WTC11 (cell line): ENCODE results near the gene DNPEP. TPM values are rescaled to one million over a fixed set of nuclear protein-coding genes. Genes with fewer than 3 reads are reported as not detected.

Experiments used
- ATAC-seq: fragments of 200-7000 bp; cut with Tn5 transposase; 2 replicates; pipeline ENCODE4 v1.10.0; 2021; ENCODE audit warnings: mild to moderate bottlenecking, moderate library complexity
- CTCF ChIA-PET: fragments of 300-600 bp; sonication (Branson Sonifier 250); formaldehyde crosslinking; loops from one replicate; lab custom pipeline; 2021; ENCODE audit warnings: antibody characterized with exemption; lab: Charles Lee
- POLR2A ChIA-PET: fragments of 350-600 bp; sonication (Branson Sonifier 250); formaldehyde crosslinking; loops from one replicate; lab custom pipeline; 2021; ENCODE audit warnings: antibody characterized with exemption; lab: Charles Lee
- DNase-seq: peaks from one replicate; pipeline ENCODE4 v3.0.0; 2021; ENCODE audit warnings: low spot score
- H3K27ac Mint-ChIP-seq: 2 replicates; pipeline ENCODE4 v1.8.0; 2021; ENCODE audit warnings: mixed read lengths
- H3K27me3 Mint-ChIP-seq: 2 replicates; pipeline ENCODE4 v1.8.0; 2021; ENCODE audit warnings: low read depth, mild to moderate bottlenecking, moderate library complexity, mixed read lengths
- H3K36me3 Mint-ChIP-seq: 2 replicates; pipeline ENCODE4 v1.8.0; 2021; ENCODE audit warnings: mixed read lengths
- H3K4me1 Mint-ChIP-seq: 2 replicates; pipeline ENCODE4 v1.8.0; 2022; ENCODE audit warnings: mixed read lengths
- H3K4me3 Mint-ChIP-seq: 2 replicates; pipeline ENCODE4 v1.8.0; 2021; ENCODE audit warnings: mild to moderate bottlenecking, moderate library complexity, mixed read lengths
- H3K9me3 Mint-ChIP-seq: 2 replicates; pipeline ENCODE4 v1.8.0; 2021; ENCODE audit warnings: mixed read lengths
- CREM ChIP-seq: sonication (generic); formaldehyde crosslinking; IDR thresholded peaks from 2 replicates; pipeline ENCODE4 v1.8.1; 2022; ENCODE audit warnings: mild to moderate bottlenecking, missing genetic modification reagents, moderate library complexity
- CTCF ChIP-seq: fragments of 200-600 bp; IDR thresholded peaks from 2 replicates; pipeline ENCODE4 v1.8.0; 2022; ENCODE audit warnings: antibody characterized with exemption
- GTF2I ChIP-seq: fragments of 250-450 bp; sonication (Bioruptor Pico); conservative IDR thresholded peaks from 2 replicates; pipeline ENCODE4 v1.4.0; 2021; ENCODE audit warnings: mild to moderate bottlenecking
- JAZF1 ChIP-seq: fragments of 250-450 bp; sonication (Bioruptor Pico); IDR thresholded peaks from 2 replicates; pipeline ENCODE4 v1.9.0; 2021; ENCODE audit warnings: moderate library complexity, mild to moderate bottlenecking, inconsistent platforms
- MXD4 ChIP-seq: fragments of 250-450 bp; sonication (Bioruptor Pico); IDR thresholded peaks from 2 replicates; pipeline ENCODE4 v1.8.0; 2021; ENCODE audit warnings: mild to moderate bottlenecking, moderate library complexity, borderline replicate concordance
- NR2C2 ChIP-seq: sonication (generic); formaldehyde crosslinking; IDR thresholded peaks from 2 replicates; pipeline ENCODE4 v1.8.0; 2022; ENCODE audit warnings: mild to moderate bottlenecking, missing genetic modification reagents
- NR3C1 ChIP-seq: sonication (generic); formaldehyde crosslinking; conservative IDR thresholded peaks from 2 replicates; pipeline ENCODE4 v1.8.1; 2023; ENCODE audit warnings: low read depth, mild to moderate bottlenecking, missing genetic modification reagents
- RORB ChIP-seq: fragments of 250-450 bp; sonication (Bioruptor Pico); IDR thresholded peaks from 2 replicates; pipeline ENCODE4 v1.9.0; 2021; ENCODE audit warnings: mild to moderate bottlenecking
- TCF7 ChIP-seq: sonication (generic); formaldehyde crosslinking; IDR thresholded peaks from 2 replicates; pipeline ENCODE4 v1.8.0; 2022; ENCODE audit warnings: mild to moderate bottlenecking, low read depth, missing genetic modification reagents, moderate library complexity
- ZBTB21 ChIP-seq: sonication (generic); formaldehyde crosslinking; IDR thresholded peaks from 2 replicates; pipeline ENCODE4 v1.8.1; 2023; ENCODE audit warnings: mild to moderate bottlenecking, missing genetic modification reagents, borderline replicate concordance
- ZNF512 ChIP-seq: sonication (generic); formaldehyde crosslinking; IDR thresholded peaks from 2 replicates; pipeline ENCODE4 v1.8.1; 2022; ENCODE audit warnings: missing genetic modification reagents, borderline replicate concordance
- total RNA-seq: library from RNA; stranded (reverse); gene quantifications from 3 replicates; pipeline ENCODE4 v1.2.3, GENCODE V29; 2021
- TF ChIP-seq, protein P1 (sequence below): sonication (generic); formaldehyde crosslinking; IDR thresholded peaks from 2 replicates; pipeline ENCODE4 v1.8.0; 2023; ENCODE audit warnings: missing genetic modification reagents, mild to moderate bottlenecking, borderline replicate concordance
- TF ChIP-seq, protein P2 (sequence below): fragments of 250-450 bp; sonication (Bioruptor Pico); IDR thresholded peaks from 2 replicates; pipeline ENCODE4 v2.1.2; 2022; ENCODE audit warnings: mild to moderate bottlenecking, moderate library complexity
- TF ChIP-seq, protein P3 (sequence below): sonication (generic); formaldehyde crosslinking; IDR thresholded peaks from 2 replicates; pipeline ENCODE4 v1.8.1; 2023; ENCODE audit warnings: mild to moderate bottlenecking, missing genetic modification reagents, moderate library complexity
- TF ChIP-seq, protein P4 (sequence below): fragments of 250-450 bp; sonication (Bioruptor Pico); conservative IDR thresholded peaks from 2 replicates; pipeline ENCODE4 v1.9.0; 2021; ENCODE audit warnings: mild to moderate bottlenecking
- TF ChIP-seq, protein P5 (sequence below): sonication (generic); formaldehyde crosslinking; IDR thresholded peaks from 2 replicates; pipeline ENCODE4 v1.8.1; 2023; ENCODE audit warnings: mild to moderate bottlenecking, missing genetic modification reagents
- TF ChIP-seq, protein P6 (sequence below): fragments of 250-450 bp; sonication (Bioruptor Pico); IDR thresholded peaks from 2 replicates; pipeline ENCODE4 v1.9.0; 2021; ENCODE audit warnings: mild to moderate bottlenecking

The DNPEP gene
- total RNA-seq, 1 experiment from 2014 or later = 67.6 TPM

DNA sequence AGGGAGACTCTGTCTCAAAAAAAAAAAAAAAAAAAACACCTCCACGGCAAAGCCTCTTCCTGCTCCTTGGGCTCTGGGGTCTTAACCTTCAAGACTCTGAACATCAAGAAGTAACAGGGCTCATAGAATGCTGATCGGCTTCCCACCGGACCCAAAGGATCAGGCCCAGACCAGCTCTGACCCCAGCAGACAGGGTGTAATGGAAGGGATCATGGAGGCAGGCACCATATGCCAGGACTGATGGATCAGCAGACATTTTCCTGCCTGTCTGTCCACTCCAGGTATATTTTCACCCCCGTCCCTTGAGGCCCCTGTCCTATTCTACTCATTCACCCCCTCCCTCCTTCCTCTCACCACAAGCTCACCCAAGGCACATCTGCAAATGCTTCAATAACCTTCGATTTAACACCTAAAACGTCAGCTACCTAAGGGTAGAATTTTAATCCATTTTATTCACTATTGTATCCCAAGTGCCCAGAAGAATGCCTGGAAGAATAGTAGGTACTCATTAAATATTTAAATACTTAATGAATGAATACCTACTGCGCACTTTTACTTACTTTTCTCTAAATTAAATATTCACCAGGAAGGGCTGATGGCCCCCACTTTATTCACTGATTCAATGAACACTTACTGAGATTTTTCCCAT lies 42.4 kb upstream of the DNPEP start (continued):
- TF ChIP-seq, protein P1, sequence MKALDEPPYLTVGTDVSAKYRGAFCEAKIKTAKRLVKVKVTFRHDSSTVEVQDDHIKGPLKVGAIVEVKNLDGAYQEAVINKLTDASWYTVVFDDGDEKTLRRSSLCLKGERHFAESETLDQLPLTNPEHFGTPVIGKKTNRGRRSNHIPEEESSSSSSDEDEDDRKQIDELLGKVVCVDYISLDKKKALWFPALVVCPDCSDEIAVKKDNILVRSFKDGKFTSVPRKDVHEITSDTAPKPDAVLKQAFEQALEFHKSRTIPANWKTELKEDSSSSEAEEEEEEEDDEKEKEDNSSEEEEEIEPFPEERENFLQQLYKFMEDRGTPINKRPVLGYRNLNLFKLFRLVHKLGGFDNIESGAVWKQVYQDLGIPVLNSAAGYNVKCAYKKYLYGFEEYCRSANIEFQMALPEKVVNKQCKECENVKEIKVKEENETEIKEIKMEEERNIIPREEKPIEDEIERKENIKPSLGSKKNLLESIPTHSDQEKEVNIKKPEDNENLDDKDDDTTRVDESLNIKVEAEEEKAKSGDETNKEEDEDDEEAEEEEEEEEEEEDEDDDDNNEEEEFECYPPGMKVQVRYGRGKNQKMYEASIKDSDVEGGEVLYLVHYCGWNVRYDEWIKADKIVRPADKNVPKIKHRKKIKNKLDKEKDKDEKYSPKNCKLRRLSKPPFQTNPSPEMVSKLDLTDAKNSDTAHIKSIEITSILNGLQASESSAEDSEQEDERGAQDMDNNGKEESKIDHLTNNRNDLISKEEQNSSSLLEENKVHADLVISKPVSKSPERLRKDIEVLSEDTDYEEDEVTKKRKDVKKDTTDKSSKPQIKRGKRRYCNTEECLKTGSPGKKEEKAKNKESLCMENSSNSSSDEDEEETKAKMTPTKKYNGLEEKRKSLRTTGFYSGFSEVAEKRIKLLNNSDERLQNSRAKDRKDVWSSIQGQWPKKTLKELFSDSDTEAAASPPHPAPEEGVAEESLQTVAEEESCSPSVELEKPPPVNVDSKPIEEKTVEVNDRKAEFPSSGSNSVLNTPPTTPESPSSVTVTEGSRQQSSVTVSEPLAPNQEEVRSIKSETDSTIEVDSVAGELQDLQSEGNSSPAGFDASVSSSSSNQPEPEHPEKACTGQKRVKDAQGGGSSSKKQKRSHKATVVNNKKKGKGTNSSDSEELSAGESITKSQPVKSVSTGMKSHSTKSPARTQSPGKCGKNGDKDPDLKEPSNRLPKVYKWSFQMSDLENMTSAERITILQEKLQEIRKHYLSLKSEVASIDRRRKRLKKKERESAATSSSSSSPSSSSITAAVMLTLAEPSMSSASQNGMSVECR = no peak
- no peak for TF ChIP-seq GTF2I (CRISPR knock-in tag)

GRCh38 chr2:219428469-219428868 lies 40.8 kb upstream of the DNPEP start:
- Mint-ChIP-seq H3K4me1 (no peaks in the 10 kb centered on the region; the same call in 1 of the 2 replicates), H3K4me3 (no peak overlapping the region), H3K9me3 (no peaks in the 10 kb centered on the region), H3K27me3 (peaks cover 8% of the 10 kb centered on the region), H3K36me3 (no peaks in the 10 kb centered on the region), H3K27ac (no peak overlapping the region)
- POLR2A ChIA-PET = interaction anchor here (1.0 kb wide), 1 partner anchor 26 kb away, joined by 4 read pairs; no protein-coding TSS in a partner anchor
- CTCF ChIA-PET = interaction anchor here (1.1 to 2.6 kb wide), 5 partner anchors 25 to 101 kb away, joined by 3 to 22 read pairs (median 5); no protein-coding TSS in a partner anchor
- ATAC-seq (no peak), DNase-seq (no peak)
- TF ChIP-seq GTF2I (CRISPR knock-in tag) (no peak), NR3C1 (no peak), CTCF (no peak), TCF7 (CRISPR knock-in tag) (no peak), RORB (no peak), ZNF512 (no peak), CREM (CRISPR knock-in tag) (no peak), NR2C2 (CRISPR knock-in tag) (no peak), MXD4 (CRISPR knock-in tag) (no peak), JAZF1 (CRISPR knock-in tag) (no peak), ZBTB21 (no peak)
- TF ChIP-seq, protein P2, sequence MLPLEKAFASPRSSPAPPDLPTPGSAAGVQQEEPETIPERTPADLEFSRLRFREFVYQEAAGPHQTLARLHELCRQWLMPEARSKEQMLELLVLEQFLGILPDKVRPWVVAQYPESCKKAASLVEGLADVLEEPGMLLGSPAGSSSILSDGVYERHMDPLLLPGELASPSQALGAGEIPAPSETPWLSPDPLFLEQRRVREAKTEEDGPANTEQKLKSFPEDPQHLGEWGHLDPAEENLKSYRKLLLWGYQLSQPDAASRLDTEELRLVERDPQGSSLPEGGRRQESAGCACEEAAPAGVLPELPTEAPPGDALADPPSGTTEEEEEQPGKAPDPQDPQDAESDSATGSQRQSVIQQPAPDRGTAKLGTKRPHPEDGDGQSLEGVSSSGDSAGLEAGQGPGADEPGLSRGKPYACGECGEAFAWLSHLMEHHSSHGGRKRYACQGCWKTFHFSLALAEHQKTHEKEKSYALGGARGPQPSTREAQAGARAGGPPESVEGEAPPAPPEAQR = no peak
- TF ChIP-seq, protein P3, sequence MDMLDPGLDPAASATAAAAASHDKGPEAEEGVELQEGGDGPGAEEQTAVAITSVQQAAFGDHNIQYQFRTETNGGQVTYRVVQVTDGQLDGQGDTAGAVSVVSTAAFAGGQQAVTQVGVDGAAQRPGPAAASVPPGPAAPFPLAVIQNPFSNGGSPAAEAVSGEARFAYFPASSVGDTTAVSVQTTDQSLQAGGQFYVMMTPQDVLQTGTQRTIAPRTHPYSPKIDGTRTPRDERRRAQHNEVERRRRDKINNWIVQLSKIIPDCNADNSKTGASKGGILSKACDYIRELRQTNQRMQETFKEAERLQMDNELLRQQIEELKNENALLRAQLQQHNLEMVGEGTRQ (CRISPR knock-in tag) = no peak
- TF ChIP-seq, protein P4, sequence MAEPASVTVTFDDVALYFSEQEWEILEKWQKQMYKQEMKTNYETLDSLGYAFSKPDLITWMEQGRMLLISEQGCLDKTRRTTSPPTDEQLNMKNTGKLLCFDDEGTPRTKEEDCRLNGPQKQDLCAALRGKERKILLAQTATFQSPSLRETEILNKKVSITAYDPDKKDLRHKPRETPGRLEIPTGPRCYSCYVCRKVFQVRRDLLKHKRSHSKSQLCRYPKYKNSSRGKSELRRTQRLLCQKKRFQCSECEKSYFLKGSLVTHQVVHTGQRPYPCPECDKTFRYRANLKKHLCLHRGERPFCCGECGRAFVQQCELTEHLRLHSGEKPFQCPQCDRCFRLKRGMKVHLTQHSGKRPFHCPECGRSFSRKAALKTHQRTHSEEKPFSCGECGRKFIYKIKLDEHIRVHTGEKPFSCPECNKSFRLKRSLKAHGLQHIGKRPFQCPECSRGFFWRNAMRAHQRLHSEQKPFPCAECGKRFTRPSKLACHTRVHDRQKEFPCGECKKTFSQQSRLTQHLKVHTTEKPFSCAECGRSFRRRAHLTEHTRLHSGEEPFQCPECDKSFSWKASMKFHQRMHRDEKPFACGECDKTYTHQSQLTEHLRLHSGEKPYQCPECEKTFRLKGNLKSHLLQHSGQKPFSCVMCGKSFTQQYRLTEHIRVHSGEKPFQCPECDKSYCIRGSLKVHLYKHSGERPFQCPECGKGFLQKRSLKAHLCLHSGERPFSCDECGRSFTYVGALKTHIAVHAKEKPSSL (CRISPR knock-in tag) = no peak
- TF ChIP-seq, protein P5, sequence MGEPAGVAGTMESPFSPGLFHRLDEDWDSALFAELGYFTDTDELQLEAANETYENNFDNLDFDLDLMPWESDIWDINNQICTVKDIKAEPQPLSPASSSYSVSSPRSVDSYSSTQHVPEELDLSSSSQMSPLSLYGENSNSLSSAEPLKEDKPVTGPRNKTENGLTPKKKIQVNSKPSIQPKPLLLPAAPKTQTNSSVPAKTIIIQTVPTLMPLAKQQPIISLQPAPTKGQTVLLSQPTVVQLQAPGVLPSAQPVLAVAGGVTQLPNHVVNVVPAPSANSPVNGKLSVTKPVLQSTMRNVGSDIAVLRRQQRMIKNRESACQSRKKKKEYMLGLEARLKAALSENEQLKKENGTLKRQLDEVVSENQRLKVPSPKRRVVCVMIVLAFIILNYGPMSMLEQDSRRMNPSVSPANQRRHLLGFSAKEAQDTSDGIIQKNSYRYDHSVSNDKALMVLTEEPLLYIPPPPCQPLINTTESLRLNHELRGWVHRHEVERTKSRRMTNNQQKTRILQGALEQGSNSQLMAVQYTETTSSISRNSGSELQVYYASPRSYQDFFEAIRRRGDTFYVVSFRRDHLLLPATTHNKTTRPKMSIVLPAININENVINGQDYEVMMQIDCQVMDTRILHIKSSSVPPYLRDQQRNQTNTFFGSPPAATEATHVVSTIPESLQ (CRISPR knock-in tag) = no peak
- TF ChIP-seq, protein P6, sequence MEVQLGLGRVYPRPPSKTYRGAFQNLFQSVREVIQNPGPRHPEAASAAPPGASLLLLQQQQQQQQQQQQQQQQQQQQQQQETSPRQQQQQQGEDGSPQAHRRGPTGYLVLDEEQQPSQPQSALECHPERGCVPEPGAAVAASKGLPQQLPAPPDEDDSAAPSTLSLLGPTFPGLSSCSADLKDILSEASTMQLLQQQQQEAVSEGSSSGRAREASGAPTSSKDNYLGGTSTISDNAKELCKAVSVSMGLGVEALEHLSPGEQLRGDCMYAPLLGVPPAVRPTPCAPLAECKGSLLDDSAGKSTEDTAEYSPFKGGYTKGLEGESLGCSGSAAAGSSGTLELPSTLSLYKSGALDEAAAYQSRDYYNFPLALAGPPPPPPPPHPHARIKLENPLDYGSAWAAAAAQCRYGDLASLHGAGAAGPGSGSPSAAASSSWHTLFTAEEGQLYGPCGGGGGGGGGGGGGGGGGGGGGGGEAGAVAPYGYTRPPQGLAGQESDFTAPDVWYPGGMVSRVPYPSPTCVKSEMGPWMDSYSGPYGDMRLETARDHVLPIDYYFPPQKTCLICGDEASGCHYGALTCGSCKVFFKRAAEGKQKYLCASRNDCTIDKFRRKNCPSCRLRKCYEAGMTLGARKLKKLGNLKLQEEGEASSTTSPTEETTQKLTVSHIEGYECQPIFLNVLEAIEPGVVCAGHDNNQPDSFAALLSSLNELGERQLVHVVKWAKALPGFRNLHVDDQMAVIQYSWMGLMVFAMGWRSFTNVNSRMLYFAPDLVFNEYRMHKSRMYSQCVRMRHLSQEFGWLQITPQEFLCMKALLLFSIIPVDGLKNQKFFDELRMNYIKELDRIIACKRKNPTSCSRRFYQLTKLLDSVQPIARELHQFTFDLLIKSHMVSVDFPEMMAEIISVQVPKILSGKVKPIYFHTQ = no peak
